SK-MEL-5 (cell line): ENCODE measurements around the gene ALPG. TPM values are rescaled to one million over a fixed set of nuclear protein-coding genes. Genes with fewer than 3 reads are reported as not detected.
"Not testable (repeated sequence)": the region's sequence is repeated elsewhere in the genome, so short reads cannot be mapped to it uniquely, and the experiment has no call there.

Experiments
- DNase-seq: peaks from one replicate; pipeline ENCODE4 v3.0.0-alpha.2; 2016; ENCODE audit warnings: low read depth, low spot score
- in situ Hi-C: cut with HindIII; loops from 2 replicates; pipeline ENCODE4 v1.10.0; 2016; ENCODE audit warnings: low sequenced_read_pairs, high pct_unique_total_duplicates, low pct_unique_long_range_greater_than_20kb
- total RNA-seq: library from RNA; depleted of rRNA; stranded (reverse); fragments of >200 nt; shearing (Covaris generic); gene quantifications from 2 replicates; pipeline ENCODE4 v1.2.3, GENCODE V29; 2014

ALPG gene
- total RNA-seq, 1 experiment from 2014 or later, result not detected

GRCh38 chr2:232431705-232432590 is 25.3 kb downstream of the ALPG start:
- no peak for DNase-seq
- in situ Hi-C loops, result no loop called here

- in situ Hi-C loops, result no loop called here
- DNase-seq, result peak; percentile 11
Observed at GRCh38 chr2:232432598-232433184, 26.0 kb downstream of the ALPG start.

GRCh38 chr2:232433622-232434021 is 27.0 kb downstream of the ALPG start:
- DNase-seq, in situ Hi-C loops: not testable (repeated sequence)

- in situ Hi-C loops, result no loop called here
- DNase-seq, result no peak
Observed at GRCh38 chr2:232434091-232434490, 27.4 kb downstream of the ALPG start.

GRCh38 chr2:232434563-232435374 is 28.1 kb downstream of the ALPG start:
- in situ Hi-C loops, result no loop called here
- DNase-seq, result no peak

- in situ Hi-C loops, result no loop called here
- no peak for DNase-seq
Observed at GRCh38 chr2:232435375-232435648, 28.7 kb downstream of the ALPG start.

- in situ Hi-C loops, result no loop called here
- DNase-seq, result no peak
Observed at GRCh38 chr2:232435805-232436204, 29.2 kb downstream of the ALPG start.

GRCh38 chr2:232436381-232437194 is 29.9 kb downstream of the ALPG start:
- DNase-seq, result no peak
- in situ Hi-C loops, result no loop called here

- in situ Hi-C loops, result no loop called here
- no peak for DNase-seq
Observed at GRCh38 chr2:232437195-232437571, 30.5 kb downstream of the ALPG start.

GRCh38 chr2:232438091-232438490 is 31.4 kb downstream of the ALPG start:
- DNase-seq, result no peak
- in situ Hi-C loops, result no loop called here

- in situ Hi-C loops, result no loop called here
- DNase-seq, result peak; percentile 31
Observed at GRCh38 chr2:232438951-232439757, 32.5 kb downstream of the ALPG start.

- in situ Hi-C loops, result no loop called here
- no peak for DNase-seq
Observed at GRCh38 chr2:232439758-232440135, 33.1 kb downstream of the ALPG start.

- in situ Hi-C loops, result not testable (repeated sequence)
- peak; percentile 74 for DNase-seq
Observed at GRCh38 chr2:232440220-232441018, 33.8 kb downstream of the ALPG start.

- DNase-seq, result no peak
- in situ Hi-C loops, result no loop called here
Observed at GRCh38 chr2:232441147-232441651, 34.6 kb downstream of the ALPG start.

- in situ Hi-C loops, result not testable (repeated sequence)
Observed at GRCh38 chr2:232441922-232442321, 35.3 kb downstream of the ALPG start.

GRCh38 chr2:232442431-232442830 is 35.8 kb downstream of the ALPG start:
- in situ Hi-C loops, DNase-seq: not testable (repeated sequence)

More at GRCh38 chr2:232441922-232442321, 35.3 kb downstream of the ALPG start:
- not testable (repeated sequence) for DNase-seq
